ENCODE data around the gene TMEM135. TPM values are rescaled to one million over a fixed set of nuclear protein-coding genes. Genes with fewer than 3 reads are reported as not detected.

The TMEM135 gene
- total RNA-seq, 4 donors from 2014 or later: 7.9 to 38.7 (median 18.9) TPM

- TF ChIP-seq POLR2A (IDR thresholded peaks at IDR 0.05) (no peak), CTCF (IDR thresholded peaks at IDR 0.05 in 4 of 5, conservative IDR thresholded peaks at IDR 0.05 in 1 of 5) (no peak)
- H3K36me3 ChIP-seq: no peaks in the 10 kb centered on the region
- no peaks in the 10 kb centered on the region for H3K9me3 ChIP-seq
- no peaks in the 10 kb centered on the region for H3K27me3 ChIP-seq
- H3K27ac ChIP-seq: no peak overlapping the region
- no peak overlapping the region for H3K4me3 ChIP-seq
- no peak for DNase-seq
- no peak for ATAC-seq
- in situ Hi-C loops (cut with MboI; ENCODE audit: low sequenced_read_pairs in 4 of 4) (loop anchor here in 1 of 4 donors (25.0 kb wide), 1 partner anchor 228 kb away; no protein-coding TSS in a partner anchor), intact Hi-C loops (cut with DNase I; ENCODE audit: low total_unique reads) (no loop called here)
- H3K4me1 ChIP-seq: peaks cover 0 to 8% of the 10 kb centered on the region in 2 donors
These were observed 22.1 kb downstream of the TMEM135 start for GRCh38 chr11:87059596-87060390.

- no peak for TF ChIP-seq CTCF (IDR thresholded peaks at IDR 0.05 in 4 of 5, conservative IDR thresholded peaks at IDR 0.05 in 1 of 5)
- no peak for TF ChIP-seq POLR2A (IDR thresholded peaks at IDR 0.05)
- Histone ChIP-seq H3K4me3 (no peak overlapping the region), H3K9me3 (no peaks in the 10 kb centered on the region), H3K27ac (no peak overlapping the region), H3K36me3 (no peaks in the 10 kb centered on the region), H3K27me3 (no peaks in the 10 kb centered on the region), H3K4me1 (peaks cover 0 to 8% of the 10 kb centered on the region in 2 donors)
- intact Hi-C loops (cut with DNase I; ENCODE audit: low total_unique reads) (loop anchor here (2.0 kb wide), 1 partner anchor 15 kb away; no protein-coding TSS in a partner anchor), in situ Hi-C loops (cut with MboI; ENCODE audit: low sequenced_read_pairs in 4 of 4) (loop anchor here in 1 of 4 donors (25.0 kb wide), 1 partner anchor 226 kb away; no protein-coding TSS in a partner anchor)
- DNase-seq (no peak), ATAC-seq (no peak)
These were observed 24.0 kb downstream of the TMEM135 start for GRCh38 chr11:87061766-87062165.

- in situ Hi-C loops (cut with MboI; ENCODE audit: low sequenced_read_pairs in 4 of 4) (loop anchor here in 1 of 4 donors (25.0 kb wide), 1 partner anchor 223 kb away; no protein-coding TSS in a partner anchor), intact Hi-C loops (cut with DNase I; ENCODE audit: low total_unique reads) (loop anchor here (2.0 kb wide), 1 partner anchor 17 kb away; no protein-coding TSS in a partner anchor)
- no peaks in the 10 kb centered on the region for H3K36me3 ChIP-seq
- no peak for TF ChIP-seq CTCF (IDR thresholded peaks at IDR 0.05 in 4 of 5, conservative IDR thresholded peaks at IDR 0.05 in 1 of 5)
- TF ChIP-seq POLR2A (IDR thresholded peaks at IDR 0.05): no peak
- DNase-seq (no peak), ATAC-seq (no peak)
- no peak overlapping the region for H3K4me3 ChIP-seq
- H3K9me3 ChIP-seq: no peaks in the 10 kb centered on the region
- no peaks in the 10 kb centered on the region for H3K4me1 ChIP-seq
- no peaks in the 10 kb centered on the region for H3K27me3 ChIP-seq
- H3K27ac ChIP-seq: no peak overlapping the region
These were observed 26.2 kb downstream of the TMEM135 start for GRCh38 chr11:87063982-87064381.

- Histone ChIP-seq H3K27me3 (no peaks in the 10 kb centered on the region), H3K4me3 (no peak overlapping the region), H3K27ac (no peak overlapping the region), H3K36me3 (peaks cover 0 to 8% of the 10 kb centered on the region in 2 donors), H3K4me1 (no peaks in the 10 kb centered on the region), H3K9me3 (no peaks in the 10 kb centered on the region)
- TF ChIP-seq POLR2A (IDR thresholded peaks at IDR 0.05) (no peak), CTCF (IDR thresholded peaks at IDR 0.05 in 4 of 5, conservative IDR thresholded peaks at IDR 0.05 in 1 of 5) (no peak)
- ATAC-seq (no peak), DNase-seq (no peak)
- intact Hi-C loops (cut with DNase I; ENCODE audit: low total_unique reads): no loop called here
- in situ Hi-C loops (cut with MboI; ENCODE audit: low sequenced_read_pairs in 4 of 4): loop anchor here in 1 of 4 donors (25.0 kb wide), 1 partner anchor 215 kb away; no protein-coding TSS in a partner anchor
These were observed 35.1 kb downstream of the TMEM135 start for GRCh38 chr11:87072787-87073186.

Measured in gastrocnemius medialis (tissue), 4 donors.